AML-193 (cell line): Measurements from ENCODE around the gene DEFB124.
"Not testable (repeated sequence)": the region's sequence is repeated elsewhere in the genome, so short reads cannot be mapped to it uniquely, and the experiment has no call there.

Experiments
- DNase-seq, 2 experiments: peaks; one replicate each; lab custom pipeline; 2025; lab: John Stamatoyannopoulos, UW

Gene DEFB124

GRCh38 chr20:31474758-31475427 is at the start of gene DEFB124, which contains the start of gene REM1:
TSS of gene DEFB124 (minus strand) at chr20:31475127. CDS start at chr20:31473013, 2,114 bp downstream.
TSS of gene REM1 (plus strand) at chr20:31475288. CDS start at chr20:31476446, 1,158 bp downstream.
- no peak for DNase-seq

- DNase-seq: peak; percentile 89 to 96
These were observed 48.7 kb upstream of the DEFB124 start for GRCh38 chr20:31523361-31524283.

GRCh38 chr20:31522731-31523130 is 47.8 kb upstream of the DEFB124 start:
- no peak for DNase-seq

GRCh38 chr20:31521267-31521666 is 46.3 kb upstream of the DEFB124 start:
- DNase-seq: not testable (repeated sequence)

GRCh38 chr20:31517373-31517772 is 42.4 kb upstream of the DEFB124 start:
- peak; percentile 34 to 39 for DNase-seq

GRCh38 chr20:31516651-31517050 is 41.7 kb upstream of the DEFB124 start:
- no peak for DNase-seq

GRCh38 chr20:31516166-31516565 is 41.2 kb upstream of the DEFB124 start:
- DNase-seq: no peak

GRCh38 chr20:31515775-31516107 is 40.8 kb upstream of the DEFB124 start:
- DNase-seq: peak in 1 of 2 experiments; percentile 11

GRCh38 chr20:31515072-31515774 is 40.3 kb upstream of the DEFB124 start:
- peak in 1 of 2 experiments; percentile 24 for DNase-seq

GRCh38 chr20:31514154-31515071 is 39.5 kb upstream of the DEFB124 start, which contains the start of gene HM13:
TSS of gene HM13 (plus strand) at chr20:31514442. CDS start at chr20:31514552, 110 bp downstream.
- DNase-seq: peak; percentile 74 to 76

GRCh38 chr20:31508517-31509244 is 33.8 kb upstream of the DEFB124 start:
- DNase-seq: no peak

- DNase-seq: no peak
These were observed 31.0 kb upstream of the DEFB124 start for GRCh38 chr20:31505903-31506302.

GRCh38 chr20:31502884-31503673 is 28.2 kb upstream of the DEFB124 start:
- DNase-seq: peak; percentile 28 to 30

- DNase-seq: no peak
These were observed 25.6 kb upstream of the DEFB124 start for GRCh38 chr20:31500527-31500926.

- DNase-seq: no peak
These were observed 23.1 kb upstream of the DEFB124 start for GRCh38 chr20:31497838-31498540.

GRCh38 chr20:31496761-31497295 is 21.9 kb upstream of the DEFB124 start:
- DNase-seq: no peak

GRCh38 chr20:31494131-31494530 is 19.2 kb upstream of the DEFB124 start:
- no peak for DNase-seq

- no peak for DNase-seq
These were observed 15.8 kb upstream of the DEFB124 start for GRCh38 chr20:31490752-31491151.

- DNase-seq: no peak
These were observed 14.2 kb upstream of the DEFB124 start for GRCh38 chr20:31489152-31489551.
